ENCODE results near the gene DLX6. TPM values are rescaled to one million over a fixed set of nuclear protein-coding genes. Genes with fewer than 3 reads are reported as not detected.

Gene DLX6
- not detected for total RNA-seq

DNA sequence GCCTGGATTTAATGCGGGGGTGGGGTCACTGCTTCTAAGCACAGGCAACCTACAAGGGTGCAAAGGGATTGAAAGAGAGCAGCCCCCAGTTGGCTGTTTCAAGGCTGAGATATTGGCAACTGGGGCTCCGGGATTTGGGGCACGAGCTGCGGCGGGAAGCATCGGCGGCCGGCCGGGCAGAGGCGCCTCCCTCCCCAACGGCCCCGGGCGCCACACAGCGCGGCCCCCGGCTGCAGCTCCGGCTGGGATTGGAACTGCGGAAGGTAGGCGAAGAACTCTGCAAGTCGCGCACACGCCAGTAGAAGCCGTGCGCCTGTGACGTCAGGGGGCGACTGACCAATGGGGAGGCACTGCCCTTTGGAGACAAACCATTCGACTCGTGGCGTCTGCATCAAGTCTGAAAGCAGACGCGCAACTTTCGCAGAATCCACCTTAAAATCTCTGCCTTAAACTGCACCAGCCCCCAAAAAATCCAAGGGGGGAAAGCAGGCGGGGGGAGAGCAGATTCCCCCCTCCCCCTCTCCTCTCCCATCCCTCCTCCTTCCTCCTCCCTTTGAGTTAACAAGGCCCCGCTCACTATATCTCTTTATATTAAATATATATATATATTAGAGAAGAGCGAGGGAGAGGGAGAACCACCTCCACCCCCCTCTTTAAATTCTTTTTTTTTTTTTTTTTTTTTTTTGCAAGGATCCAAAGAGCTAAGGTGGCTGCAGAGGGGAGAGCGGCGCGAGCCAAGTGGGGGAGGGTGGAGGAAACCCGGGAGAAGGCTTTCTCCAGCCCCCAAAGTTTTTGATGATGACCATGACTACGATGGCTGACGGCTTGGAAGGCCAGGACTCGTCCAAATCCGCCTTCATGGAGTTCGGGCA is at the start of gene DLX6:
TSS of gene DLX6 (plus strand) at position 371 of the 872 bp plus-strand sequence. CDS start at position 796, 425 bp downstream.
- H3K27ac ChIP-seq (ENCODE audit: low read depth, low read length), result no peak within 1 kb of the TSS
- H3K9ac ChIP-seq (ENCODE audit: low read depth in 1 of 3, low read length in 3 of 3), result no peak within 1 kb of the TSS
- H3K4me1 ChIP-seq (ENCODE audit: control insufficient read depth in 3 of 3, insufficient read depth in 3 of 3, low read length in 3 of 3), result peaks cover 5 to 15% (median 13%) of the 10 kb centered on the region in 3 donors
- H3K4me3 ChIP-seq (ENCODE audit: low read length in 3 of 3), result peak within 1 kb of the TSS; percentile 30 to 58 (median 47)
- H3K27me3 ChIP-seq (ENCODE audit: control insufficient read depth in 3 of 3, insufficient read depth in 3 of 3, low read length in 3 of 3), result peaks cover 84 to 90% (median 85%) of the 10 kb centered on the region in 3 donors
- no peaks in the 10 kb centered on the region for H3K36me3 ChIP-seq (ENCODE audit: control insufficient read depth in 3 of 3, insufficient read depth in 3 of 3, low read length in 3 of 3)
- no peaks in the 10 kb centered on the region for H3K9me3 ChIP-seq (ENCODE audit: control insufficient read depth in 3 of 3, low read length in 3 of 3)

DNA sequence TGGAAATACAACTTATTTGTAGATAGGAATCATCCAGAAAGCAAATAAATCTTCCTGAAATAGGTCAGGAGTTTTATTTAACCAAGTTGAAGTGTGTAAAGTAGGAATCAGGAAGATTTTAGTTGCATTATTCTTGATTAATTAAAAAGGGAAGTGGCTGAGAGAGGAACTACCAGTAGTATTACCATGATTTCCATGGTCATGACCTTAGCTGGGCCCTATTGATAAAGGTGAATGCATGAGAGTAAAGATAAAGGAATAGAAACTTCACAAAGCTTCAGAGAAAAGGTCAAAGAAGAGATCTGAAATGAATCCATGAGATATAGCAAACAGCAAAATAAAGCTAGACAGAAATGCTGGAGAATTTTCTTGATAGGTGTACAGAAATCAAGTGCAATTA is 46.2 kb upstream of the DLX6 start:
- no peak overlapping the region for H3K27ac ChIP-seq (ENCODE audit: low read depth, low read length)
- H3K9ac ChIP-seq (ENCODE audit: low read depth in 1 of 3, low read length in 3 of 3), result no peak overlapping the region
- no peaks in the 10 kb centered on the region for H3K9me3 ChIP-seq (ENCODE audit: control insufficient read depth in 3 of 3, low read length in 3 of 3)
- H3K27me3 ChIP-seq (ENCODE audit: control insufficient read depth in 3 of 3, insufficient read depth in 3 of 3, low read length in 3 of 3), result no peaks in the 10 kb centered on the region
- H3K36me3 ChIP-seq (ENCODE audit: control insufficient read depth in 3 of 3, insufficient read depth in 3 of 3, low read length in 3 of 3), result no peaks in the 10 kb centered on the region
- no peaks in the 10 kb centered on the region for H3K4me1 ChIP-seq (ENCODE audit: control insufficient read depth in 3 of 3, insufficient read depth in 3 of 3, low read length in 3 of 3)
- no peak overlapping the region for H3K4me3 ChIP-seq (ENCODE audit: low read length in 3 of 3)

DNA sequence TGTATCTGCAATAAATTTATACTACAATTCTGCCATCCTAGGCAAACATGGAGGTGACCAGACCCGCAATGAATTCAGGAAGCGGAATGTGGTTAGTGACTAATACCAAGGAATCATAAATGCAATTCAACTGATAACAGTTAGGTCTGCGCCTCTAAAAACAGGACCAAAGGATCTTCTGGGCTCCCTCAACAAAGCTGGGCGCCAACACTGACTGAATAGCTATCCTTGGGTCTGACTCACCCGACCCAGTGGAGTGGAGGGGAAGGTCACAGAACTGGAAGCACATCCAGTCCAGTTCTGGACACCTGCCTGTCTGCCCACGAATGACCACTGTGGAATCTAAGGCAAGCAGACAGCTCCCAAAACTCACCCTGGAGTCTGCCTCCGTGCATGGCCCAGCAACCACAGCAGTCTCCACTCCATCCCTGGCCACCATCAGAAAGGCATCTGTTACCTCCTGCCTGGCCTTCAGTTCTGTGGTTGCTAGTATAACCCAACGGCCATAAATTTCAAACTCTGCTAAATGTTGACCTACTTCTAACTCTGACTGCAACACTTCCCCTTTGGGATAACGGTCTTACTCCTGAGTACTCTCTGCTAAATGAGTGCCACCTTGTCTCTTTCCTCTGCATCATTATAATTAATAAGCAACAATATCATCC is 43.0 kb upstream of the DLX6 start:
- Histone ChIP-seq H3K9me3 (ENCODE audit: control insufficient read depth in 3 of 3, low read length in 3 of 3) (no peaks in the 10 kb centered on the region), H3K4me3 (ENCODE audit: low read length in 3 of 3) (no peak overlapping the region), H3K9ac (ENCODE audit: low read depth in 1 of 3, low read length in 3 of 3) (no peak overlapping the region), H3K27me3 (ENCODE audit: control insufficient read depth in 3 of 3, insufficient read depth in 3 of 3, low read length in 3 of 3) (no peaks in the 10 kb centered on the region), H3K27ac (ENCODE audit: low read depth, low read length) (no peak overlapping the region), H3K36me3 (ENCODE audit: control insufficient read depth in 3 of 3, insufficient read depth in 3 of 3, low read length in 3 of 3) (no peaks in the 10 kb centered on the region), H3K4me1 (ENCODE audit: control insufficient read depth in 3 of 3, insufficient read depth in 3 of 3, low read length in 3 of 3) (no peaks in the 10 kb centered on the region)

DNA sequence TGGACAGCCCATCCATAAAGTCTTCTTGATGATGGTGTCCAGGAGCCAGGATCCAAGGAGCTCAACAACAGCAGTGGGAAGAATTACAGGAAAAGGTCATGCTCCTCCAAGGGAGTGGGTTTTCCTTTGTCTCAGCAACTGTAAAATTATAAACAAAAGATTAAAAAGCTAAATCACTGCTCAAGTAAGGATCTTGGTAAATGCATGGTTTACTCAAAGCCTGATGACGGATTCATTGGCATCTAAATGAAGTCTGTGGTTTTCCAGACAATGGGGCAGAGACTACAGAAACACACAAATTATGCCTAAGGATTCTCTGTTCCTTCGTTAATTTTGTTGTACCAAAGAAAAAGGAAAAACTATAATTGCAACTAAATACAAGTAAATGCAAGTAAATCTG is 36.4 kb upstream of the DLX6 start:
- no peaks in the 10 kb centered on the region for H3K4me1 ChIP-seq (ENCODE audit: control insufficient read depth in 3 of 3, insufficient read depth in 3 of 3, low read length in 3 of 3)
- no peaks in the 10 kb centered on the region for H3K9me3 ChIP-seq (ENCODE audit: control insufficient read depth in 3 of 3, low read length in 3 of 3)
- H3K27me3 ChIP-seq (ENCODE audit: control insufficient read depth in 3 of 3, insufficient read depth in 3 of 3, low read length in 3 of 3), result peaks cover 0 to 3% (median 3%) of the 10 kb centered on the region in 3 donors
- no peak overlapping the region for H3K4me3 ChIP-seq (ENCODE audit: low read length in 3 of 3)
- H3K27ac ChIP-seq (ENCODE audit: low read depth, low read length), result no peak overlapping the region
- H3K36me3 ChIP-seq (ENCODE audit: control insufficient read depth in 3 of 3, insufficient read depth in 3 of 3, low read length in 3 of 3), result no peaks in the 10 kb centered on the region
- no peak overlapping the region for H3K9ac ChIP-seq (ENCODE audit: low read depth in 1 of 3, low read length in 3 of 3)

DNA sequence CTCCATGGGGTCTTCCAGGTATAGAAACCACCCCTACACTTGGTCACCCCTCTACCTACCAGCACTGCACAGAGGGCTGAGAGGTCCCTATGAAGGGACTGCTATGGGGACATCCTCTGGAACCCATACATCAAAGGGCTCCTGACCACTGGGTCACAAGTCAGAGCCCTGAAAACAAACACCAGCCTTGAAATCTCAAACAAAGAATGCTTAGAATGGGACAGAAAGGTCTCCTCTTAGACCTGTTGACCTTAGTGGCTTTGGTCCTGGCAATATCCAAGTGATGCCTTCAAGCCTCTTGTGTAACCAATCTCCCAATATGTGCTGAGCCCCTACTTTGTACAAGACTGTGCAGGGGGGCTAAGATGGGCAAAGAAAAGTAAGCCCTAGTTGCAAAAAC is 34.6 kb upstream of the DLX6 start:
- Histone ChIP-seq H3K9ac (ENCODE audit: low read depth in 1 of 3, low read length in 3 of 3) (no peak overlapping the region), H3K4me3 (ENCODE audit: low read length in 3 of 3) (no peak overlapping the region), H3K4me1 (ENCODE audit: control insufficient read depth in 3 of 3, insufficient read depth in 3 of 3, low read length in 3 of 3) (no peaks in the 10 kb centered on the region), H3K27me3 (ENCODE audit: control insufficient read depth in 3 of 3, insufficient read depth in 3 of 3, low read length in 3 of 3) (peaks cover 0 to 3% (median 3%) of the 10 kb centered on the region in 3 donors), H3K36me3 (ENCODE audit: control insufficient read depth in 3 of 3, insufficient read depth in 3 of 3, low read length in 3 of 3) (no peaks in the 10 kb centered on the region), H3K27ac (ENCODE audit: low read depth, low read length) (no peak overlapping the region), H3K9me3 (ENCODE audit: control insufficient read depth in 3 of 3, low read length in 3 of 3) (no peaks in the 10 kb centered on the region)

DNA sequence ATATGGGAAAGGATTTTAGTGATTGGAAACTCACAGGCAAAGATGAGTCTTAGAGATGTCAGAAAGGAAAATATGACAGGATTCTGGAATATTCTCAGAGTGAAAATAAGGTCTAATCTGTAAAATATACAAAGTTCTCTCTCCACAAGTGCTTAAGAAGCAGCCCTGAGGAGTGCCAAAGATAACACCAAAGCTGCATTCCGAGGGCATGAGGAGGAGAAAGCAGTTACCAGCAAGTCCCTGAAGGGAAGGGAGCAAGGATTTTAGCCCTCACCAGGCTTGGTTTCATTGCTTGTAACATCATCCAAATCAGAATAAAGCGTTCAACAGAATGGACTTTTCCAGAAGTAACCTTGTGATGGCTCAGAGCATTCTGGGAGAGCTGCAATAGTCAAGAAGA is 31.4 kb upstream of the DLX6 start:
- Histone ChIP-seq H3K36me3 (ENCODE audit: control insufficient read depth in 3 of 3, insufficient read depth in 3 of 3, low read length in 3 of 3) (no peaks in the 10 kb centered on the region), H3K4me1 (ENCODE audit: control insufficient read depth in 3 of 3, insufficient read depth in 3 of 3, low read length in 3 of 3) (no peaks in the 10 kb centered on the region), H3K9ac (ENCODE audit: low read depth in 1 of 3, low read length in 3 of 3) (no peak overlapping the region), H3K9me3 (ENCODE audit: control insufficient read depth in 3 of 3, low read length in 3 of 3) (no peaks in the 10 kb centered on the region), H3K27ac (ENCODE audit: low read depth, low read length) (no peak overlapping the region), H3K4me3 (ENCODE audit: low read length in 3 of 3) (no peak overlapping the region), H3K27me3 (ENCODE audit: control insufficient read depth in 3 of 3, insufficient read depth in 3 of 3, low read length in 3 of 3) (peaks cover 0 to 5% (median 3%) of the 10 kb centered on the region in 3 donors)

DNA sequence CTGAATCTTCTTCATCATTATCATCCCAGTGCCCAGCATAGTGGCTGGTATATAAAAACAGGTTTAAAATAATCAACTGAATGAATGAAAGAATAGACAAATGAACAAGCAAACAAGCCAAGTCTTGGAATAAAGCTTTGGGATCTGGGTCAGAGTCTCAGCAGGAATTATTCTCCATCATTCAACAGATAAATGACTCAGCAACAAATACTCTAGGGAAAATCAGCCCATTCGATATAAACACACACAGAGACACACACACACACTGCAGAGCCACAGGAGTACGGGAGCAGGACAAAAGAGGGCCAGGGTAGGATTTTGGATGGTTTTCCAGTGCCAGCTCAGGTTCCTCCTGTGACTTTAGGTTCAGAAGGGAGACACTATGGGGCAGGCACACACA is 29.2 kb upstream of the DLX6 start:
- H3K4me3 ChIP-seq (ENCODE audit: low read length in 3 of 3), result no peak overlapping the region
- no peaks in the 10 kb centered on the region for H3K36me3 ChIP-seq (ENCODE audit: control insufficient read depth in 3 of 3, insufficient read depth in 3 of 3, low read length in 3 of 3)
- no peak overlapping the region for H3K27ac ChIP-seq (ENCODE audit: low read depth, low read length)
- H3K9me3 ChIP-seq (ENCODE audit: control insufficient read depth in 3 of 3, low read length in 3 of 3), result no peaks in the 10 kb centered on the region
- H3K9ac ChIP-seq (ENCODE audit: low read depth in 1 of 3, low read length in 3 of 3), result no peak overlapping the region
- H3K4me1 ChIP-seq (ENCODE audit: control insufficient read depth in 3 of 3, insufficient read depth in 3 of 3, low read length in 3 of 3), result no peaks in the 10 kb centered on the region
- peaks cover 0 to 5% (median 3%) of the 10 kb centered on the region in 3 donors for H3K27me3 ChIP-seq (ENCODE audit: control insufficient read depth in 3 of 3, insufficient read depth in 3 of 3, low read length in 3 of 3)

DNA sequence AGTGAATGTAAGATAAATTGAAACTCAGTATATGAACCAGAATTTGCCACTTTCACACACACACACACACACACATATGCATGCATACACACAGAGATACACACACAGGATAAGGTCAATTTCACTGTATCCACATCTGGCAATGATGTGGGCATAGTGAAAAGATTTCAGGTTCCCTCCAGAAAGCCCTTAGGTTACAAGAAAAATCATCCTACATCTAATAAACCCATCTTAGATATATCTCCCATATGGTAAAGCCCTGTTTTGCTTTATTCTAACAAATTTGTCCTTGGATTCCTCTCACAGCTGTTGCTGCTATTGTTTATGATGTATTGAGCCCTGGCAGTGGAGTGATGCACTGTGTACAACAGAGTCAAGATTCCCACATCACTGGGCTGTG is 27.9 kb upstream of the DLX6 start:
- Histone ChIP-seq H3K9ac (ENCODE audit: low read depth in 1 of 3, low read length in 3 of 3) (no peak overlapping the region), H3K27ac (ENCODE audit: low read depth, low read length) (no peak overlapping the region), H3K9me3 (ENCODE audit: control insufficient read depth in 3 of 3, low read length in 3 of 3) (no peaks in the 10 kb centered on the region), H3K4me1 (ENCODE audit: control insufficient read depth in 3 of 3, insufficient read depth in 3 of 3, low read length in 3 of 3) (no peaks in the 10 kb centered on the region), H3K27me3 (ENCODE audit: control insufficient read depth in 3 of 3, insufficient read depth in 3 of 3, low read length in 3 of 3) (peaks cover 0 to 5% (median 3%) of the 10 kb centered on the region in 3 donors), H3K4me3 (ENCODE audit: low read length in 3 of 3) (no peak overlapping the region), H3K36me3 (ENCODE audit: control insufficient read depth in 3 of 3, insufficient read depth in 3 of 3, low read length in 3 of 3) (no peaks in the 10 kb centered on the region)

DNA sequence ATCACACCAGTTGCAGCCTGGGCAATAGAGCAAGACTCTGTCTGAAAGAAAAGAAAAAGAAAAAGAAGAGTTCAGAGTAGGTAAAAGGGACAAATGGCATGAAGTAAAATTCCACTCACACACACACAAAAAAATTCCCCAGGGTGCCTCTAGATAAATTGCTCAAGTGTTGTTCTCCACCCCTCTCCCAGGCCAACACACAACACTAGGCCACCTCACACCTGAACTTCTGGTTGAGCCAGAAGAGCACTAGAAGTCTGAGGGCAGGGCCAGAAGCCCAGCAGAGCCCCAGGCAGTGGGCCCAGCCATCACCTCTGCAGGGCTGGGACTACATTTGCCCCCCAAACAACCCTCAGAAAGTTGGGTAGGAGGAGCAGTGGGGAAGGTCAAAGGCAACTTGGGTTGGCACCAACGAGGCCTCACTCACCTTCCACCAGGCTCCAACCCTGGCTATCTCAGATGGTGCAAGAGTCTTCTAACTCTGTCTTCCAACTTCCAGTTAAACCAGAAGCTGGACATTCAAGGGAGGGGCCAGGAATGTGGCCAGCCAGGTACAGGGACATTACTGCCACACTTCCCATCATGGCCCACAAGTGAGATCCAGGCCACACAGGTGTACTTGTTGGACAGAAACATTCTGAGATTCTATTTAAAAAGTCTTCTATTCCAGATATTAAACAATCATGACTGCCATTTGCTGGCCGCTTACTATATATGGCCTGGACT is 25.6 kb upstream of the DLX6 start:
- H3K4me3 ChIP-seq (ENCODE audit: low read length in 3 of 3), result no peak overlapping the region
- no peaks in the 10 kb centered on the region for H3K9me3 ChIP-seq (ENCODE audit: control insufficient read depth in 3 of 3, low read length in 3 of 3)
- no peak overlapping the region for H3K9ac ChIP-seq (ENCODE audit: low read depth in 1 of 3, low read length in 3 of 3)
- H3K36me3 ChIP-seq (ENCODE audit: control insufficient read depth in 3 of 3, insufficient read depth in 3 of 3, low read length in 3 of 3), result no peaks in the 10 kb centered on the region
- H3K27me3 ChIP-seq (ENCODE audit: control insufficient read depth in 3 of 3, insufficient read depth in 3 of 3, low read length in 3 of 3), result peaks cover 0 to 6% (median 5%) of the 10 kb centered on the region in 3 donors
- no peaks in the 10 kb centered on the region for H3K4me1 ChIP-seq (ENCODE audit: control insufficient read depth in 3 of 3, insufficient read depth in 3 of 3, low read length in 3 of 3)
- H3K27ac ChIP-seq (ENCODE audit: low read depth, low read length), result no peak overlapping the region
